ENCODE results near the gene SPATS2L.
A peak's percentile ranks its signal among the peaks of the same experiment; 100 is the strongest.

The SPATS2L gene

DNA sequence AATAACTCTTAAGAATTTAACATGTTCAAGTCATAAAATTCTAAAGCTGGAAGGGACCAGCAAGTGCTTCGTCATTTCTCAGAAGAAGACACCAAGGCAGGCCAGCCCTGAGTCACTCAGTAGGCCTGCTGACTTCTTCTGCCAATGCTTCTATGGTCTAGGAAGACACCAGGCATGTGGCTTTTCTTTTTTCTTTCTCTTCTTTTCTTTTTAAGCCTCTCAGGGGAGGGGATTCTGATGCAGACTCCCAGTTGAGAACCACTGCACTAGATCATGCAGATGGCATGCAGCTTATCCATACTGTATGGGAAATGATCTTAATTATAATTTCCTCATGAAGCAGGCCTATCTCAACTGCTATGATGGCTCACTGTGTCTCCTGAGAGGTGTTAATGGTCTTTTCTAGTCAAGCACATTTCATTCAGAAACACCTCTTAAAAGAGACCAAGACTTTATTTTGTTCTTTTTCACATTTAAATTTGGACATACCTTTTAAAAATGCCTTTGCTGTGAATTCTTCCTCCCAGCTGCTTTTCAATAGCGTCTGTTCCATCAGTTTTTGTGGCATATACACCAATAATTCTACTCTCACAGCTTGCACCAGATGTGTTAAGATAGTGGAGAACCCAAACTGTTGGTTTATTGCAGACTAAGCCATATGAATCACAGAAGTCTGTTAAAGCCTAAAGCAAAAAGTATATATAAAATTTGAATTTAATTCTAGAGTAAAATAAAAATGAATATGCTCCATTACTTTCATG is 192.1 kb downstream of the SPATS2L start:
- DNase-seq (ENCODE audit: insufficient read length, low spot score) = no peak
- no peak for TF ChIP-seq POLR2A (IDR thresholded peaks at IDR 0.05; ENCODE audit: low read depth, low read length)
- FAIRE-seq = no peak

DNA sequence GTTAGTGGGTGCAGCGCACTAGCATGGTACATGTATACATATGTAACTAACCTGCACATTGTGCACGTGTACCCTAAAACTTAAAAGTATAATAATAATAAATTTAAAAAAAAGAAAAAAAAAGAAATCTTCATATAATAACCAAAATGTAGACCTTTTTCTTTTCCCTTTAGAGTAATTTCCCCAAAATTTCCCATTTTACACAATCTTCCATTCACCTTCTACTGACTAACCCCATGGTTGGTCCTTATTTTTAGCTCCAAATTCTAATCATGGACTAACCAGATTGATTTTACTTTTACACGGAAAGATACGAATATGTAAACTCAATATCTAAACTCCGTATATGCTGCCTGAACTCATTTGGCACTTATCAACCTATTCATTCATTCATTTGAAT is 195.7 kb downstream of the SPATS2L start:
- FAIRE-seq (peak; percentile 15), DNase-seq (ENCODE audit: insufficient read length, low spot score) (no peak)
- TF ChIP-seq POLR2A (IDR thresholded peaks at IDR 0.05; ENCODE audit: low read depth, low read length) = no peak

DNA sequence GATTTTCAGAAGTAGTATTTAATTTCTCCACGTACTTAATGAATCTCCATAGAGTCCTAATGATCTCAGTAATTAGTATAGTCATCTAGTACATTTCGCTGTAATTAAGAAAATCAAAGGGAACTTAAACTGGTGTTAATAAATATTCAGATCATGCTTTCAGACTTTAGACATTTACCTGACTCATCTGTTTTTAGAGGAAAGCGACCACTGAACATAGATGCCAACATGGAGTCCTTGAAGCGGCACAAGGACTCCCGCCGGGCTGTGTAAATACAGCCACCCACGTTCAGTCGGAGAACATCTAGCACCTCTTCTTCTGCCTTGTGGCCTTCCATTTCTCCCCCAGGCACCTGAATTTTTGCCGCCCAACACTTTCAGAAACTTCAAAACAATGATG is 200.2 kb downstream of the SPATS2L start:
- FAIRE-seq (no peak), DNase-seq (ENCODE audit: insufficient read length, low spot score) (no peak)
- TF ChIP-seq POLR2A (IDR thresholded peaks at IDR 0.05; ENCODE audit: low read depth, low read length) = no peak

DNA sequence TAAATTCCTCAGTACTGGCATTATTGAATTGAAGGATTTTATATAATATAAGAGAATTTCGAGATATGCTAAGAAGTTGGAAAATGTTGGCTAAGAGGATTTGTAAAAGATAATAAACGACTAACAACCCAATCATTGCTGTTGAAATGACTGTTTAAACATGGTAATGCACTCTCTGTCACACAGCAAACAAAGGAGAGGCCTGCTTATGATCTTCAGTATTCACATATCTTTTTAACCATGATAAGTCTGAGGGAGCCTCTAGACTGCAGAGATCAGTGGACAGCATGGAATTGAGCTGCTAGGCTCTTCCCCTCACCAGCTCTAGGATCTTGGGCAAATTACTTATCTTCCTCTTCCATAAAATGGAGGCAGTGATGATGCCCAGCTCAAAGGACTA is 200.7 kb downstream of the SPATS2L start:
- no peak for TF ChIP-seq POLR2A (IDR thresholded peaks at IDR 0.05; ENCODE audit: low read depth, low read length)
- DNase-seq (ENCODE audit: insufficient read length, low spot score) (no peak), FAIRE-seq (no peak)

DNA sequence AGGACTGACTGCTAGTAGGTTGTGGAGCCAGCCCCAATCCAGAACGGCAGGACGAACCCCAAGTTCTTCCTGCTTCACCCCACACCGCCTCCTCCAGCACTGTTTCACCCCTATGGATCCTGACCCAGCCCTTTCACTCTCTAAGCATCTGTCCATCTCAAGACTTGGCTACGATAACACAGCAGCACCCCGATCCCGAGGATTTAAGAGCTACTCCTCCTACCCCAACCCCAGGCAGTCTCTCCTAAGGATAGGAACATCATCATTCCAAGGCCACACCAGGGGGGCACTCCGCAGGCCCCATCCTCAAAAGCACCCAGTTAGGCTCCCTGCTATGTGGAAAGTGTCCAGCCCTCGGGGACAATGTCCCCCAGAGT is 202.7 kb downstream of the SPATS2L start:
- no peak for FAIRE-seq
- TF ChIP-seq POLR2A (IDR thresholded peaks at IDR 0.05; ENCODE audit: low read depth, low read length) = no peak
- DNase-seq (ENCODE audit: insufficient read length, low spot score) = peak; percentile 19

DNA sequence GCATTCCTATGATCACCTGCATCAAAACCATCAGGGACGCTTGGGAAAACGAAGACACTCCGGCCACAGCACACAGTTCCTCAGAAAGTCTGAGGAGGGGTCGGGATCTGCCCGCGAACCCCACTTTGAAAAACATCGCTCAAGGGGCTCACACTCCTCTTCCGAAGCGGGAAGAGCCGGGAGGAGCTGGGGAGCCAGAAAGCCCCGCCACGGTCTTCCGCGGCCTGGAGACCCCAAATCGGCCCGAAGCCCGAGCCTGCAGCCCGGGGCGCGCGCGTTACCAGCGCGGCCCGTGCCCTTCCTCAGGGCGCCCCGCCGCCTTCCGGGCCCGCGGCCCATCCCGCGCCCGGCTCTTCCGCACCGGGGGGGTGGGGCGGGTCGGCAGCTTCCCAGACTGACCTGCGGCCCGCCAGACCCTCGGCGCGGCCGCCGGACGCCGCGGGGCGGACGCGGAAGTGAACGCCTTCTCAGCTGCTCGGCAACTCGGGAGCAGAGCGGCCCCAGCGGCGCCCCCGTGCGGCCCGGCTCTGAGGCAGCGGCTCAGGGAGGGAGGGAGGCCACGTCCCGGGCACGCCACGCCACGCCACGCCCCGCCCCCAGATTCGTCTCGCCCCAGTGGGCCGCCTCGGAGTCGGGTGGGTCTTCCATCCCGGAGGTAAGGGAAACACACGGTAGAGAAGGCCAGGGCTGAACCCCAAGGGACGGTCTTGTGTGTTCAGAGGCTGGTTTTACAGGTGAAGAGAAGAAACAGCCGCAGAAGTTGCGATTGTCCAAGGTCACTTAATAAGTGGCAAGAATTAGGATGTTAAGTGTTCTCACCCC is 203.3 kb downstream of the SPATS2L start, which contains the start of gene KCTD18:
KCTD18 (minus strand) TSS at position 457 of the 822 bp plus-strand sequence. CDS start 3,052 bp downstream, outside the sequence.
- no peak for FAIRE-seq
- DNase-seq (ENCODE audit: insufficient read length, low spot score) = peak; percentile 94
- TF ChIP-seq POLR2A (IDR thresholded peaks at IDR 0.05; ENCODE audit: low read depth, low read length) = peak; percentile 62; the same call in 1 of the 2 replicates

DNA sequence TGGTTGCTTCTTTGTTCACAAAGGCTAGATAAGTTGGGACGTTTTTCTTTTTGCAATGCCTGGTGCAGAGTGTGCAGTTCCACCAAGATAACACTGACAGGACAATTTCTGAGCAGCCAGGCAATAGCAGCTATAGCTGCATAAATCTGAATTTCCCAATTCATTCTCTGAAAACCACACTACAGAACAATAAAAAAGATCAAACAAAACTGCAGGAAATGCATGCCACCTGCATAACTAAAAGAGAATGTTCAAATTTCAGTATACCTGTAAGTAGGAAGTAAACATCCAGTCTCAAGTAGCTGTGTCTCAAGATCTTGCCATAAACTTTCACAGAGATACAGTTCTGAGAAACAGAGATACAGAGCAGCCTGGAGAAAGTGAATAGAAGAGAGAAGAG is 208.7 kb downstream of the SPATS2L start:
- TF ChIP-seq POLR2A (IDR thresholded peaks at IDR 0.05; ENCODE audit: low read depth, low read length) = no peak
- FAIRE-seq (no peak), DNase-seq (ENCODE audit: insufficient read length, low spot score) (no peak)

DNA sequence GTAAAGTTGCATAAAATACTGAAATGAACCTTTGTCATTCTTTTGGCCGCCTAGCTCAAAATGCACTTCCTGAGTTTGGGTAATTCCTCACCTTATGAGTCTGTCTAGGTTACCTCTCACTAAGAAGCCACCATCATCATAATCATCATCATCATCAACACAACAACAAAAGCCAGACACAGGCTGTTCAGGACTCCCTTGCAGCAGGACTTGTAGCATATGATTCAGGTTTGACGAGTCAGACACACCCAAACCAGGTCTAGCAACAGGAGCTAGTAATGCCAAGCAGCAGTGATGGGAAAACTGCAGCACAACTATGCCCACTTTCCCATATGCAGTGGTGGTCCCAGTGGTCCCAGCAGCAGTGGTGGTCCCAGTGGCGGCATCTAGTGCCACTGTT is 216.7 kb downstream of the SPATS2L start:
- FAIRE-seq = peak; percentile 11
- no peak for DNase-seq (ENCODE audit: insufficient read length, low spot score)
- no peak for TF ChIP-seq POLR2A (IDR thresholded peaks at IDR 0.05; ENCODE audit: low read depth, low read length)

DNA sequence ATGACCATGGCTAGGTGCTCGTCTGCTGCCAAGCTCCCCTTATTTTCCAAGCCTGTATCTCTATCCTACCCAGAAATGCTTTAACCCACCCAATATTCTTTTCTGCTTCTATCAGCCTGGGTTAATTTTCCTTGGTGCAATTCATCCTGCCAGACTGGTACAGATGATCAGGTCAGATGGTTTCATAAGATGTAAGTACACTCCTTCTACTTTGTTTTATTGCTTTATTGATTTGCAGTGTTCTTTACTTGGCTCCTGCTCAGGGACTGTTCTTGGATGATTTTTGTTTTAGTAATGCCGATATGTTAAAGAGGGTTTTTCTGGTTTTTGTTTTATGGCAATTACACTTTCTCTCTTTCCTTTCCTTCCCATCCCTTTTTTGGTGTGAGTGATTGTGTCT is 217.1 kb downstream of the SPATS2L start:
- no peak for FAIRE-seq
- no peak for DNase-seq (ENCODE audit: insufficient read length, low spot score)
- TF ChIP-seq POLR2A (IDR thresholded peaks at IDR 0.05; ENCODE audit: low read depth, low read length) = no peak

DNA sequence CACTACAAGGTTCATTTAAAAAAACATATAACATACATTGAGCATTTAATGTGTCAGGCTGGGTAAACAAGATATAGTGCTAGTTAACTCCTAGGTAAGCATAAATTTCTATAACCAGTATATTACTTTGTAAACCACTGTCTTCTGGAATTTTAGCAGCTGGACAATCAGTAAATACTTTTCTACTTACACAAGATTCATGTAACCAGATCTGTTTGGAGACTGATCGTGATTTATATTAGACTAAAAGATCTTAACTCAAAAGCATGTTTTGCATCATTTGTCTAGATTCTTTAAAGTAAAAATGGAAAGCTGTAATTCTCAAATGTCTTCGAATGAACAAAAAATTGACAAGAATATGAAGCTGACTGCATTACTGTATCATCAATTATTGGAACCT is 218.6 kb downstream of the SPATS2L start:
- no peak for TF ChIP-seq POLR2A (IDR thresholded peaks at IDR 0.05; ENCODE audit: low read depth, low read length)
- FAIRE-seq (no peak), DNase-seq (ENCODE audit: insufficient read length, low spot score) (no peak)

DNA sequence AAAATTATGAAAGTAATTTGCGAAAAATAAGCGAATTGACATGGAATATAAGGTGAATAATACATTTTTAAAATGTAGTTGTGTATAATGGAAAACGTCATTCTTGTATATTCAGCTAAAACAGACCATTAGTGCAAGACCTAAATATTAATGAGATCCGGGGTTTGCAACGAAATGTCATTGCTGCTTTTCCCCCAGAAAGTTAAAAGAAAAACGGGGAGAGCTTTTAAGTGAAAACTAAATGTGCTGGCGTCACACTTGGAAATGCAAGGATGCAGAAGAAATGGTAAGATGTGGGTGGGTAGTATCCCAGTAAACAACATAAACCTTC is 219.0 kb downstream of the SPATS2L start:
- DNase-seq (ENCODE audit: insufficient read length, low spot score) (no peak), FAIRE-seq (no peak)
- TF ChIP-seq POLR2A (IDR thresholded peaks at IDR 0.05; ENCODE audit: low read depth, low read length) = no peak

DNA sequence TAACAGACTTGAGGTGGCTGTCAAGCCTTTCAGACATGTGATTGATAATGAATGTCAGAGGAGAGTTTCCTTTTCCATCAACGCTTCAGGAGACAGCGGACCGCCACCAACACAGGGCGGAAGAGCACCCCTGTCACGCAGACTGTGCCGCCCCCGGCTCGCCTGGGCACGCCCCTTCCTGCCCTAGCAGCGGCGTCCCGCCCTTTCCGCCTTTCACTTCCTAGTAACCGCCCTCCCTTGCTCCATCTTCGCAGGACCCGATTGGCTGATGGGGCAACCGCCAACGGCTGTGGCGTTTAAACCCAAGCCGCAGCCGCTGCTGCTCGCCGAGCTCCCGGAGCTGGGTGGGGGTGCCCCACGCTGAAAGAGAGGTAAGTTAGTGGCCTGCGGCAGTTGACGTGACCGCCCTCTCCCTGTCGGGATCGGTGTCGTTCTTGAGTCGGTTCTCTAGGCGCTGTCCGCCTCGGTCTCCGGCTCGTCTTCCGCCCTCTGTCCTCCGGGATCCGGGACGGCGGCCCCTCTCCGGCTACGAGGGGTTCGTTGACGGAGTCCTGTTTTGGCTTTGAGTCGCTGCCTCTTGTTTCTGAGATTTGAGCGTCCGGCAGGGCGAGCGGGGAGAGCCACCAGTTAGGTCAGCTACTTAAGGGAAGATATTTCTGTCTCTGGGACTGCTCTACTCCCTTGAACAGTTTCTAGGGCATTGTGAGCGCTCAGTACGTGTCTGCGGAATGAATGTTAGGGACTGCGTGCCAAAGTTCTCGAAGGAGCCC is 219.6 kb downstream of the SPATS2L start, which contains the start of gene SGO2:
SGO2 (plus strand) TSS at position 326 of the 770 bp plus-strand sequence. CDS start 6,769 bp downstream, outside the sequence.
- DNase-seq (ENCODE audit: insufficient read length, low spot score) (peak; percentile 86), FAIRE-seq (peak; percentile 92)
- TF ChIP-seq POLR2A (IDR thresholded peaks at IDR 0.05; ENCODE audit: low read depth, low read length) = peak; percentile 87

DNA sequence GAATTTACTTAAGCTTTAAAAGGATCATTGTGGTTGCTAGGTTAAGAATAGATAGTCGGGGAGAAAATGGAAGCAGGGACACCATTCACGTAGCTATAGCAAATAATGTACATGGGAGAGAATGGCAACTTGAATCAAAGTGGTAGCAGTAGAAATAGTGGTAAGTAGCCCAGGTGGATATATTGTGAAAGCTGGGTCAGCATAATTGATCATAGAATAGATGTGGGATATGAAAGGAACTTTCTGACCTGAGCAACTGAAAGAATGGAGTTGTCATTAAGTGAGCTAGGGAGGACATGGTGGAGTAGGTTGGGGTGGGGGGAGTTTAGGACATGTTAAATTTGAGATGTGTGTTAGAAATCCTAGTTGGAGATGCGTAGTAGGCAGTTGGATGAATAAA is 221.7 kb downstream of the SPATS2L start:
- FAIRE-seq (no peak), DNase-seq (ENCODE audit: insufficient read length, low spot score) (no peak)
- TF ChIP-seq POLR2A (IDR thresholded peaks at IDR 0.05; ENCODE audit: low read depth, low read length) = no peak

Measured in H54 (cell line).